HepG2 (cell line): ENCODE results near the gene TMEM217. TPM values are rescaled to one million over a fixed set of nuclear protein-coding genes. Genes with fewer than 3 reads are reported as not detected.

Experiments
- BHLHE40 ChIP-seq: IDR thresholded peaks from 2 replicates; pipeline ENCODE4 v1.6.1; 2011; ENCODE audit warnings: low read length, improper control_type of control experiment
- BRF2 ChIP-seq: sonication (generic); formaldehyde crosslinking; IDR thresholded peaks from 2 replicates; pipeline ENCODE4 v1.8.1; 2022; ENCODE audit warnings: mild to moderate bottlenecking, missing genetic modification reagents
- CBFB ChIP-seq: sonication (generic); formaldehyde crosslinking; IDR thresholded peaks from 2 replicates; pipeline ENCODE4 v1.4.0; 2020; ENCODE audit warnings: missing genetic modification reagents
- CENPBD1 ChIP-seq: sonication (generic); formaldehyde crosslinking; IDR thresholded peaks from 2 replicates; pipeline ENCODE4 v1.8.0; 2022; ENCODE audit warnings: missing genetic modification reagents, low read depth, mild to moderate bottlenecking, borderline replicate concordance
- ELF4 ChIP-seq: sonication (generic); formaldehyde crosslinking; IDR thresholded peaks from 2 replicates; pipeline ENCODE4 v1.5.0; 2020; ENCODE audit warnings: missing genetic modification reagents, mild to moderate bottlenecking, moderate library complexity, borderline replicate concordance
- KLF13 ChIP-seq: sonication (generic); formaldehyde crosslinking; IDR thresholded peaks from 2 replicates; pipeline ENCODE4 v1.4.0; 2020; ENCODE audit warnings: mild to moderate bottlenecking, missing genetic modification reagents
- NFE2 ChIP-seq: sonication (generic); formaldehyde crosslinking; IDR thresholded peaks from 2 replicates; pipeline ENCODE4 v1.4.0; 2020; ENCODE audit warnings: missing genetic modification reagents
- PATZ1 ChIP-seq: sonication (generic); formaldehyde crosslinking; IDR thresholded peaks from 2 replicates; pipeline ENCODE4 v1.4.0; 2020; ENCODE audit warnings: missing genetic modification reagents
- SAFB2 ChIP-seq: sonication (generic); formaldehyde crosslinking; IDR thresholded peaks from 2 replicates; pipeline ENCODE4 v1.5.1; 2020; ENCODE audit warnings: missing genetic modification reagents, low read depth, mild to moderate bottlenecking, borderline replicate concordance
- SP4 ChIP-seq: sonication (generic); formaldehyde crosslinking; IDR thresholded peaks from 2 replicates; pipeline ENCODE4 v1.8.1; 2023; ENCODE audit warnings: mild to moderate bottlenecking, missing genetic modification reagents
- TBP ChIP-seq: sonication (generic); formaldehyde crosslinking; IDR thresholded peaks from 2 replicates; pipeline ENCODE4 v1.5.0; 2020; ENCODE audit warnings: missing genetic modification reagents
- TGIF2 ChIP-seq: IDR thresholded peaks from 2 replicates; pipeline ENCODE4 v1.6.1; 2016; ENCODE audit warnings: control low read depth, missing compliant biosample characterization
- ZFP90 ChIP-seq: sonication (generic); formaldehyde crosslinking; IDR thresholded peaks from 2 replicates; pipeline ENCODE4 v1.8.0; 2022; ENCODE audit warnings: missing genetic modification reagents, mild to moderate bottlenecking, inconsistent platforms, borderline replicate concordance
- ZNF564 ChIP-seq: sonication (generic); formaldehyde crosslinking; IDR thresholded peaks from 2 replicates; pipeline ENCODE4 v1.8.1; 2023; ENCODE audit warnings: mild to moderate bottlenecking, missing genetic modification reagents
- ZNF567 ChIP-seq: sonication (generic); formaldehyde crosslinking; IDR thresholded peaks from 2 replicates; pipeline ENCODE4 v1.8.1; 2023; ENCODE audit warnings: mild to moderate bottlenecking, missing genetic modification reagents, borderline replicate concordance
- ZNF580 ChIP-seq: IDR thresholded peaks from 2 replicates; pipeline ENCODE4 v1.6.1; 2016; ENCODE audit warnings: low read depth, borderline replicate concordance
- ZNF772 ChIP-seq: sonication (generic); formaldehyde crosslinking; IDR thresholded peaks from 2 replicates; pipeline ENCODE4 v1.5.0; 2020; ENCODE audit warnings: mild to moderate bottlenecking, missing genetic modification reagents
- polyA plus RNA-seq, 8 experiments: library from polyadenylated mRNA; depleted of rRNA in 3 of 8; stranded (reverse) in 7 of 8; unstranded in 1 of 8; fragments of >200 nt; fragmentation: Illumina TruSeq in 4 of 8; extraction: Trizol in 4 of 8; gene quantifications; 2 replicates each; pipeline versions ENCODE4 v1.2.1 to v1.2.3, GENCODE V29; 2011 to 2016; ENCODE audit warnings: low read depth in 4 of 8, missing spikeins in 1 of 8, mixed read lengths in 1 of 8; ENCODE audit not compliant: insufficient read depth in 1 of 8
- total RNA-seq, 5 experiments: library from RNA; depleted of rRNA; stranded (reverse); fragments of >200 nt; fragmentation: Illumina TruSeq; extraction: Trizol; gene quantifications; 2 replicates each; pipeline ENCODE4 v1.2.3, GENCODE V29; 2016; ENCODE audit warnings: low read depth in 1 of 5
- TF ChIP-seq, protein P1 (sequence below): sonication (generic); formaldehyde crosslinking; IDR thresholded peaks from 2 replicates; pipeline ENCODE4 v1.8.0; 2022; ENCODE audit warnings: mild to moderate bottlenecking, missing genetic modification reagents, moderate library complexity
- TF ChIP-seq, protein P2 (sequence below): sonication (generic); formaldehyde crosslinking; IDR thresholded peaks from 2 replicates; pipeline ENCODE4 v1.4.0; 2020; ENCODE audit warnings: mild to moderate bottlenecking, missing genetic modification reagents, borderline replicate concordance

Gene TMEM217
- total and polyA plus RNA-seq, 2 of the 13 experiments (the other 11 are each of a cell fraction or from before 2014, with no cell fraction given): 2.3 to 3.4 TPM

GRCh38 chr6:37169496-37170272 is 88.3 kb downstream of the TMEM217 start, which contains the start of gene PIM1 (continued):
- TF ChIP-seq NFE2 (CRISPR knock-in tag) (no peak), TGIF2 (CRISPR knock-in tag) (0 out of 2 replicates have a peak, but pooled peaks have one; percentile 39), CENPBD1 (CRISPR knock-in tag) (peak; percentile 37; the same call in 1 of the 2 replicates), CBFB (peak; percentile 84), ZNF580 (peak; percentile 34; the same call in 1 of the 2 replicates), BRF2 (no peak; the same call in 1 of the 2 replicates), TBP (no peak), BHLHE40 (peak; percentile 56), SP4 (CRISPR knock-in tag) (peak; percentile 86), SAFB2 (CRISPR knock-in tag) (no peak; the same call in 1 of the 2 replicates), KLF13 (CRISPR knock-in tag) (no peak), ZFP90 (no peak), ZNF772 (CRISPR knock-in tag) (peak; percentile 75), ELF4 (CRISPR knock-in tag) (peak; percentile 32; the same call in 1 of the 2 replicates), ZNF567 (CRISPR knock-in tag) (no peak), ZNF564 (CRISPR knock-in tag) (0 out of 2 replicates have a peak, but pooled peaks have one; percentile 58), PATZ1 (peak; percentile 82)
- TF ChIP-seq, protein P1, sequence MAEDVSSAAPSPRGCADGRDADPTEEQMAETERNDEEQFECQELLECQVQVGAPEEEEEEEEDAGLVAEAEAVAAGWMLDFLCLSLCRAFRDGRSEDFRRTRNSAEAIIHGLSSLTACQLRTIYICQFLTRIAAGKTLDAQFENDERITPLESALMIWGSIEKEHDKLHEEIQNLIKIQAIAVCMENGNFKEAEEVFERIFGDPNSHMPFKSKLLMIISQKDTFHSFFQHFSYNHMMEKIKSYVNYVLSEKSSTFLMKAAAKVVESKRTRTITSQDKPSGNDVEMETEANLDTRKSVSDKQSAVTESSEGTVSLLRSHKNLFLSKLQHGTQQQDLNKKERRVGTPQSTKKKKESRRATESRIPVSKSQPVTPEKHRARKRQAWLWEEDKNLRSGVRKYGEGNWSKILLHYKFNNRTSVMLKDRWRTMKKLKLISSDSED: no peak
- TF ChIP-seq, protein P2, sequence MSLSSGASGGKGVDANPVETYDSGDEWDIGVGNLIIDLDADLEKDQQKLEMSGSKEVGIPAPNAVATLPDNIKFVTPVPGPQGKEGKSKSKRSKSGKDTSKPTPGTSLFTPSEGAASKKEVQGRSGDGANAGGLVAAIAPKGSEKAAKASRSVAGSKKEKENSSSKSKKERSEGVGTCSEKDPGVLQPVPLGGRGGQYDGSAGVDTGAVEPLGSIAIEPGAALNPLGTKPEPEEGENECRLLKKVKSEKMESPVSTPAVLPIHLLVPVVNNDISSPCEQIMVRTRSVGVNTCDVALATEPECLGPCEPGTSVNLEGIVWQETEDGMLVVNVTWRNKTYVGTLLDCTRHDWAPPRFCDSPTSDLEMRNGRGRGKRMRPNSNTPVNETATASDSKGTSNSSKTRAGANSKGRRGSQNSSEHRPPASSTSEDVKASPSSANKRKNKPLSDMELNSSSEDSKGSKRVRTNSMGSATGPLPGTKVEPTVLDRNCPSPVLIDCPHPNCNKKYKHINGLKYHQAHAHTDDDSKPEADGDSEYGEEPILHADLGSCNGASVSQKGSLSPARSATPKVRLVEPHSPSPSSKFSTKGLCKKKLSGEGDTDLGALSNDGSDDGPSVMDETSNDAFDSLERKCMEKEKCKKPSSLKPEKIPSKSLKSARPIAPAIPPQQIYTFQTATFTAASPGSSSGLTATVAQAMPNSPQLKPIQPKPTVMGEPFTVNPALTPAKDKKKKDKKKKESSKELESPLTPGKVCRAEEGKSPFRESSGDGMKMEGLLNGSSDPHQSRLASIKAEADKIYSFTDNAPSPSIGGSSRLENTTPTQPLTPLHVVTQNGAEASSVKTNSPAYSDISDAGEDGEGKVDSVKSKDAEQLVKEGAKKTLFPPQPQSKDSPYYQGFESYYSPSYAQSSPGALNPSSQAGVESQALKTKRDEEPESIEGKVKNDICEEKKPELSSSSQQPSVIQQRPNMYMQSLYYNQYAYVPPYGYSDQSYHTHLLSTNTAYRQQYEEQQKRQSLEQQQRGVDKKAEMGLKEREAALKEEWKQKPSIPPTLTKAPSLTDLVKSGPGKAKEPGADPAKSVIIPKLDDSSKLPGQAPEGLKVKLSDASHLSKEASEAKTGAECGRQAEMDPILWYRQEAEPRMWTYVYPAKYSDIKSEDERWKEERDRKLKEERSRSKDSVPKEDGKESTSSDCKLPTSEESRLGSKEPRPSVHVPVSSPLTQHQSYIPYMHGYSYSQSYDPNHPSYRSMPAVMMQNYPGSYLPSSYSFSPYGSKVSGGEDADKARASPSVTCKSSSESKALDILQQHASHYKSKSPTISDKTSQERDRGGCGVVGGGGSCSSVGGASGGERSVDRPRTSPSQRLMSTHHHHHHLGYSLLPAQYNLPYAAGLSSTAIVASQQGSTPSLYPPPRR: peak; percentile 93
